GM21717 (cell line): Measurements from ENCODE around the gene RASGRF1.

Source experiments
- ATAC-seq: cut with Tn5 transposase; IDR thresholded peaks from one replicate; pipeline ENCODE4 v1.9.1; 2021; ENCODE audit warnings: mild to moderate bottlenecking, moderate library complexity; ENCODE audit not compliant: unreplicated experiment

Gene RASGRF1

DNA sequence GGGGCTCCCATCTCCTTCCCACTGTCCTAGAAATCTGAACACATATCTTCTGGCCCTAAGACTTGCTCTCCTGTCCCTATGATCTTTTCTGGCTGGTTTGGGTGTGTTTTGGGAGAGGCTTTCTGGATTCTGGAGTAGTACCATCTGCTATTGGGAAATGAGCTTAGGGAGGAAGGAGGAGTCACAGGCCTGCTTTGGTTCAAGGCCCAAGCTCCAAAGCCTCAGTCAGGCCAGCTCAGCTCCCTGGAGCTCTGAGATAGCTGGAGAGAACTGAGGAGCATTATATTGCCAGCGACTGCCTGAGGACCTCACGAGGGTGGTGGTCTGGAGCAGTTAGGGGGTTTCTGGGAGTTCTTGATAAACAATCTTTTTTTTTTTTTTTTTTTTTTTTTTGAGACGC lies 18.7 kb downstream of the RASGRF1 start:
- ATAC-seq = no peak

- no peak for ATAC-seq
These were observed 21.8 kb downstream of the RASGRF1 start for GRCh38 chr15:79068790-79069189.

DNA sequence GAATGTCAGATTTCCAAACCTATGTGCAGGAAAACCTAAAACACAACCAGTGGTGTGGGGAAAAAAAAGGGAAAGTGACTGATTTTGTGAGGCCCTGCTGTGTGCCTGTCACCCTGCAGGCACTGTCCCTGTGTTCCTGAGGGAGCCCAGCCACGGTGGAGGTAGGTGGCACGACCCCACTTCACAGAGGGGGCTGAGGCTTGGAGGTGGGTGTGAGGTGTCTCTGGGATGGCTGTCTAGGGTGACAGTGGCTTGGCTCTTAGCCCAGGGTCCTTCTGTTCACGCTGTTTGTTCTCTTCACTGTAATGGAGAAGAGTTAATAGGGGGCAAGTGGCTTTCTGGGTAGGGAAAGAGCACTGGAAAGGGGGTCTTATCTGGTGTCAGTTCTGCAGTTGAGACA lies 22.6 kb downstream of the RASGRF1 start:
- no peak for ATAC-seq

GRCh38 chr15:79067072-79067833 lies 23.3 kb downstream of the RASGRF1 start:
- no peak for ATAC-seq

GRCh38 chr15:79066391-79067071 lies 24.0 kb downstream of the RASGRF1 start:
- no peak for ATAC-seq

GRCh38 chr15:79065706-79066376 lies 24.7 kb downstream of the RASGRF1 start:
- no peak for ATAC-seq

DNA sequence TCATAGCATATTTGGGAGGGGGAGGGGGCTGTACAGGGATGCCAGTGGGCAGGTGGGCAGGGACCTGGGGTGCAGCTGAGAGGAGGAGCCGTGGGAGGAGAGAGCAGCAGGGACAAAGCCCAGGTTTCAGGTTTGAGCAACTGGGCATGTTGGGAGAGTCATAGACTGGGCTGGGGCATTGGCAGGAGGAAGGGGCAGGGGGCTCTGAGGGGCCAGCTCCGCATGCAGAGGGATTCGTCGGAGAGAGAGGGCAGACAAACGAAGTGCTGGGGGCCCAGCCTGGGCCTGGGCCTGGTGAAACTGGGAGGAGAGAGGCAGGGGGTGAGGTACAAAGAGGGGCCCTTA lies 25.2 kb downstream of the RASGRF1 start:
- no peak for ATAC-seq

GRCh38 chr15:79064496-79064895 lies 26.1 kb downstream of the RASGRF1 start:
- no peak for ATAC-seq

GRCh38 chr15:79060175-79060574 lies 30.4 kb downstream of the RASGRF1 start:
- no peak for ATAC-seq

DNA sequence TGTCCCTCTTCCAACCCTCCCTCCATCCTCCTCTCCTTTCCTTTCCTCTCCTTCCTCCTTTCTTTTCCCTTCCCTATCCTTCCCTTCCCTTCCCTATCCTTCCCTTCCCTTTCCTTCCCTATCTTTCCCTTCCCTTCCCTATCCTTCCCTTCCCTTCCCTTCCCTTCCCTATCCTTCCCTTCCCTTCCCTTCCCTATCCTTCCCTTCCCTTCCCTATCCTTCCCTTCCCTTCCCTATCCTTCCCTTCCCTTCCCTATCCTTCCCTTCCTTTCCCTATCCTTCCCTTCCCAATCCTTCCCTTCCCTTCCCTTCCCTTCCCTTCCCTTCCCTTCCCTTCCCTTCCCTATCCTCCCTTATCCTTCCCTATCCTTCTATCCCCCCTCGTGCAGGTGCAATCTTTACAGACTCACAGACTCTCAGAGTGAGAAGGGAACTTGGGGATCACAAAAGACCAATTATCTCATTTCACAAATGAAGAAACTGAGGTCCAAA lies 31.5 kb downstream of the RASGRF1 start:
- ATAC-seq = no peak

DNA sequence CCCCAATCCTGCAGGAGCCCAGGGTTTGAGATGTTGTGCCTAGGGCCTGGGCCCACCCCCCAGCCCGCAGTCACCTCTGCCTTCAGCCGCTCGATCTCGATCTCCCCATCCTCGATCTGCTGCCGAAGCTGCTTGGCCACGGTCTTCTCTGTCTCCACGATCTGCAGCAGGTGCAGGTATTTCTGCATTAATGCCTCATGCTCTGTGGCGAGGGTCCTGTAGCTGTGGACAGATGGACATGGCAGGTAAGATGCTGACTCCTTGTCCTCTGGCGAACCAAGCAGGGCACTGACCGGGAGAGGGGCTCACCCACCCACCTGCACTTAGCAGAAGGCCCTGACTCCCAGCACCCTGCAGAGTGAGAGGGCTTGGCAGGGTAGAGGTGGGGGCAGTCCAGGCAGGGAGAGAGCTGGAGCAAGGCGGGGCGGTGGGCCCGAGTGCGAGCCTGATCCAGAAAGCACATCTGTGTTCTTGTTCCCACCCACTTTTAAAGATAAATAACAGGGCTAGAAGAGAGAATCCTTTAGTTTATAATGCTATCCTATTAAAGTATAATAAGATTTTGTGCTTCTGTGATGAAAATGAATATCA lies 32.2 kb downstream of the RASGRF1 start:
- ATAC-seq = no peak

- no peak for ATAC-seq
These were observed 33.5 kb downstream of the RASGRF1 start for GRCh38 chr15:79057050-79057449.

- no peak for ATAC-seq
These were observed 36.2 kb downstream of the RASGRF1 start for GRCh38 chr15:79054350-79054749.

DNA sequence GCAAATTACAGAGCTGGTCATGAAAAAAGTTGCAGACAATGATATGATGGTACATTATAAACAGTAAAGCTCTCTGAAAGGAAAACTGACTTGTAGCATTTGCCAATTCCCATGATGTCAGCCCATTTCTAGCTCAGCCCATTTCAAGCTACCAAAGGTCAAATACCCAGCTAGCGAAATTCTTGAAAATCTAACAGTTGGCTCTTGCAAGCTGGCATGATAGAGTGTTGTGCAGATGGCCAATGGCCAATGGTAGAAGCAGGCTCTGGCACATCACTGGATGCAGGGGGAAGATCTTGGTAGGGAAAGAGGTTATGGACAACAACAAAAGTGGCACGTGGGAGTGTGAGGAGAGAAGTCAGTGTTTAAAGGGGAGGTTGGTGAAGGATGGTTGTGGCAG lies 36.7 kb downstream of the RASGRF1 start:
- ATAC-seq = no peak

GRCh38 chr15:79051941-79052731 lies 38.4 kb downstream of the RASGRF1 start:
- no peak for ATAC-seq

- ATAC-seq = no peak
These were observed 39.6 kb downstream of the RASGRF1 start for GRCh38 chr15:79051029-79051428.

GRCh38 chr15:79050341-79050740 lies 40.2 kb downstream of the RASGRF1 start:
- ATAC-seq = no peak

DNA sequence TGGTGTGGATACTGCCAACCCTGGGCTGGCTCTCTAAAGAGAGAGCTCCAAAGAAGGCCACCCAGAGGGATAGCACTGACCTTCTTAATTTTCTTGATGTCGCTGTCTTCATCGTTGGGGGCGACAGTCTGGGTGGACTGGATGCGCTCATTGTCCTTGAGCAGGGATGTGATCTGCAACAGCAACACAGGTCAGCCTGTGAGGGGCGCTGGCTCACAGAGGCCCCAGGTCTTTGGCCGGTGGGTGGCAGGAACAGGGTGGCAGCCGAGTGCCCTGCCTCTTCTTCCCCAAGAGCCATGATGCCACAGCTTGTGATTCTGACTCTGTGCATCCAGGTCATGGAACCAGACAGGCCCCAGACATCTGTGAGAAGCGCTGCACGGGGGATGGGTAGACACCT lies 41.2 kb downstream of the RASGRF1 start:
- ATAC-seq = no peak

- no peak for ATAC-seq
These were observed 42.7 kb downstream of the RASGRF1 start for GRCh38 chr15:79047676-79048439.
